K562 (cell line): ENCODE data around the gene AGPAT1. TPM values are rescaled to one million over a fixed set of nuclear protein-coding genes. Genes with fewer than 3 reads are reported as not detected.

Experiments
- BCLAF1 ChIP-seq, 2 experiments: fragments of 450-650 bp in 1 of 2; IDR thresholded peaks; 2 replicates each; pipeline ENCODE4 v1.6.1; 2011 to 2017; ENCODE audit warnings: low read depth in 2 of 2, antibody characterized with exemption in 1 of 2, borderline replicate concordance in 1 of 2, low read length in 1 of 2, mild to moderate bottlenecking in 1 of 2, mixed read lengths in 1 of 2; ENCODE audit not compliant: control insufficient read depth in 1 of 2
- CBX5 ChIP-seq: IDR thresholded peaks from 2 replicates; pipeline ENCODE4 v1.6.1; 2014; ENCODE audit warnings: low read depth, borderline replicate concordance
- CHD1 ChIP-seq: fragments of 200-600 bp; sonication (generic); IDR thresholded peaks from one replicate; pipeline ENCODE4 v1.6.1; 2012; ENCODE audit warnings: mild to moderate bottlenecking, moderate library complexity, low read length, inconsistent platforms
- DLX4 ChIP-seq: fragments of 250-450 bp; sonication (Bioruptor Pico); IDR thresholded peaks from 2 replicates; pipeline ENCODE4 v1.6.1; 2021; ENCODE audit warnings: mild to moderate bottlenecking
- EZH2 ChIP-seq: IDR thresholded peaks from 2 replicates; pipeline ENCODE4 v1.6.1; 2012; ENCODE audit warnings: low read depth, mild to moderate bottlenecking, inconsistent platforms, low read length, borderline replicate concordance
- FOXP4 ChIP-seq: sonication (generic); formaldehyde crosslinking; IDR thresholded peaks from 2 replicates; pipeline ENCODE4 v1.8.0; 2022; ENCODE audit warnings: mild to moderate bottlenecking, missing genetic modification reagents, borderline replicate concordance
- GABPA ChIP-seq: fragments of 200-800 bp; sonication (Bioruptor generic); conservative IDR thresholded peaks from 2 replicates; pipeline ENCODE4 v1.6.1; 2016; ENCODE audit warnings: low read depth, missing genetic modification characterization, missing compliant biosample characterization
- HDAC6 ChIP-seq: IDR thresholded peaks from 2 replicates; pipeline ENCODE4 v1.6.1; 2012; ENCODE audit warnings: low read depth, mild to moderate bottlenecking, control low read depth, inconsistent platforms, low read length, moderate library complexity
- MCM5 ChIP-seq: fragments of 450-650 bp; IDR thresholded peaks from 2 replicates; pipeline ENCODE4 v1.6.1; 2016; ENCODE audit warnings: low read depth
- STAG1 ChIP-seq: sonication (generic); formaldehyde crosslinking; IDR thresholded peaks from 2 replicates; pipeline ENCODE4 v1.5.0; 2020; ENCODE audit warnings: missing genetic modification reagents, borderline replicate concordance
- ZBED1 ChIP-seq: IDR thresholded peaks from 2 replicates; pipeline ENCODE4 v1.6.1; 2014
- ZNF24 ChIP-seq: fragments of 450-650 bp; IDR thresholded peaks from 2 replicates; pipeline ENCODE4 v1.6.1; 2016
- polyA plus RNA-seq, 8 experiments: library from polyadenylated mRNA; depleted of rRNA in 4 of 8; stranded (reverse) in 5 of 8; unstranded in 3 of 8; fragments of >200 nt; fragmentation: Nextera tagmentation in 2 of 8; fragmentation: Illumina TruSeq in 1 of 8; extraction: Ambion mirVana in 2 of 8; extraction: Trizol in 1 of 8; gene quantifications; 2 replicates each; pipeline versions ENCODE4 v1.2.1 to v1.2.3, GENCODE V29; 2011 to 2014; ENCODE audit warnings: inconsistent platforms in 1 of 8, missing spikeins in 1 of 8
- total RNA-seq, 7 experiments: library from RNA; depleted of rRNA in 6 of 7; stranded (reverse); fragments of >200 nt in 6 of 7; fragmentation: Illumina TruSeq in 2 of 7; extraction: Trizol in 2 of 7; gene quantifications; 2 replicates each; pipeline versions ENCODE4 v1.2.1 to v1.2.3, GENCODE V29; 2011 to 2021; ENCODE audit warnings: low replicate concordance in 1 of 7
- TF ChIP-seq, protein P1 (sequence below): fragments of 450-650 bp; IDR thresholded peaks from 2 replicates; pipeline ENCODE4 v1.6.1; 2018; ENCODE audit not compliant: partially characterized antibody

The AGPAT1 gene
- total and polyA plus RNA-seq, 9 of the 15 experiments (the other 6 are each of a cell fraction or from before 2014, with no cell fraction given) = 37.9 to 176 (median 69.4) TPM

DNA sequence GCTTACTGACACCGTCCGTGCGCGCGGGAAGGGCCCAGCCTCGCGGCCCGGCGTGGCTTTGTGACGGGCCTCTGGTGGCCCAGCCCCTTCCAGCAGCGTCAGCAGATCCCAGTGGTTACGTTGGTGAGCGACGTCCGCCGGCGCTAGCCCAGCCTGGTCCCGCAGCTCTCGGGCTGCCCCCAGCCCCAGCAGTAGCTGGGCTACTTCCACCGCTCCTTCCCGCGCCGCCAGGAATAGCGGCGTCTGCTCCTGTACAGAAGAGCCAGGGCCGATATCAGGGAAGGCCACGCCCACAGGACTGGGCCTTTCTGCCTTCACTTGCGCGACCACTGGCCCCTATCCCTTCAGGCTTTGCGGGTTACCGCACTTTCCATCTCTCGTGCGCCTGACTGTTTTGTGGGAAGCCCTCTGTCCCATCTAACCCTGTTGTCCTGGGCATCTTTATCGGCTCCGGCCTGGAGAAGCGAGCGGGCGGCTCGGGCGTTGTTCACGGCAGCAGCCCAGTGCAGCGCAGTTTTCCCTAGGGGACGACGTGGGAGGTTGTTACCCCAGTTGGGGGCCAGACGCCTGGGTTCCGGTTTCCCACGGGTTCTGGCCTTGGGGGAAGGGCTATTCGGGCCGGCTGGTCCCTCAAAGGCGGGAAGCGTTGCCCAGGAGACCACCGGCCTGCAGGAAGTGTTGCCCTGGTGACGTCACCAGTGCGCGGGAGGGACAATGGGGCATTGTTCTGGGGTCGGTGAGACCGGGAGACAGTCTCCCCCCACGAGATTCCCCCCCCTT is 20.2 kb upstream of the AGPAT1 start (continued):
- TF ChIP-seq GABPA (tag) (peak; percentile 81), CHD1 (peak; percentile 86), STAG1 (CRISPR knock-in tag) (no peak), ZNF24 (no peak), CBX5 (no peak), BCLAF1 (IDR thresholded peaks at IDR 0.05; ENCODE audit: borderline replicate concordance in 1 of 2, control insufficient read depth in 1 of 2, low read depth in 2 of 2, low read length in 1 of 2) (0 out of 4 replicates have a peak, but pooled peaks of 1 of the 2 experiments have one; percentile 29), FOXP4 (CRISPR knock-in tag) (no peak; the same call in 1 of the 2 replicates), EZH2 (no peak), HDAC6 (no peak), MCM5 (no peak), ZBED1 (no peak; the same call in 1 of the 2 replicates), DLX4 (CRISPR knock-in tag) (no peak)
- TF ChIP-seq, protein P1, sequence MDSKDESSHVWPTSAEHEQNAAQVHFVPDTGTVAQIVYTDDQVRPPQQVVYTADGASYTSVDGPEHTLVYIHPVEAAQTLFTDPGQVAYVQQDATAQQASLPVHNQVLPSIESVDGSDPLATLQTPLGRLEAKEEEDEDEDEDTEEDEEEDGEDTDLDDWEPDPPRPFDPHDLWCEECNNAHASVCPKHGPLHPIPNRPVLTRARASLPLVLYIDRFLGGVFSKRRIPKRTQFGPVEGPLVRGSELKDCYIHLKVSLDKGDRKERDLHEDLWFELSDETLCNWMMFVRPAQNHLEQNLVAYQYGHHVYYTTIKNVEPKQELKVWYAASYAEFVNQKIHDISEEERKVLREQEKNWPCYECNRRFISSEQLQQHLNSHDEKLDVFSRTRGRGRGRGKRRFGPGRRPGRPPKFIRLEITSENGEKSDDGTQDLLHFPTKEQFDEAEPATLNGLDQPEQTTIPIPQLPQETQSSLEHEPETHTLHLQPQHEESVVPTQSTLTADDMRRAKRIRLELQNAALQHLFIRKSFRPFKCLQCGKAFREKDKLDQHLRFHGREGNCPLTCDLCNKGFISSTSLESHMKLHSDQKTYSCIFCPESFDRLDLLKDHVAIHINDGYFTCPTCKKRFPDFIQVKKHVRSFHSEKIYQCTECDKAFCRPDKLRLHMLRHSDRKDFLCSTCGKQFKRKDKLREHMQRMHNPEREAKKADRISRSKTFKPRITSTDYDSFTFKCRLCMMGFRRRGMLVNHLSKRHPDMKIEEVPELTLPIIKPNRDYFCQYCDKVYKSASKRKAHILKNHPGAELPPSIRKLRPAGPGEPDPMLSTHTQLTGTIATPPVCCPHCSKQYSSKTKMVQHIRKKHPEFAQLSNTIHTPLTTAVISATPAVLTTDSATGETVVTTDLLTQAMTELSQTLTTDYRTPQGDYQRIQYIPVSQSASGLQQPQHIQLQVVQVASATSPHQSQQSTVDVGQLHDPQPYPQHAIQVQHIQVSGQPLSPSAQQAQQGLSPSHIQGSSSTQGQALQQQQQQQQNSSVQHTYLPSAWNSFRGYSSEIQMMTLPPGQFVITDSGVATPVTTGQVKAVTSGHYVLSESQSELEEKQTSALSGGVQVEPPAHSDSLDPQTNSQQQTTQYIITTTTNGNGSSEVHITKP = no peak
